Hematopoietic multipotent progenitor cell (in vitro differentiated cells): ENCODE results near the gene VPS13D. TPM values are rescaled to one million over a fixed set of nuclear protein-coding genes. Genes with fewer than 3 reads are reported as not detected.
"Not testable (repeated sequence)": the region's sequence is repeated elsewhere in the genome, so short reads cannot be mapped to it uniquely, and the experiment has no call there.

Source experiments
- DNase-seq, 3 donors: peaks; one replicate each; pipeline ENCODE4 v3.0.0-alpha.2; 2011 to 2015; ENCODE audit warnings: low read depth in 2 of 3, low spot score in 2 of 3
- total RNA-seq: library from RNA; depleted of rRNA; stranded (reverse); fragments of >200 nt; gene quantifications from one replicate; pipeline ENCODE4 v1.2.3, GENCODE V29; 2012

The VPS13D gene
- total RNA-seq, 1 donor, result 22.4 TPM

DNA sequence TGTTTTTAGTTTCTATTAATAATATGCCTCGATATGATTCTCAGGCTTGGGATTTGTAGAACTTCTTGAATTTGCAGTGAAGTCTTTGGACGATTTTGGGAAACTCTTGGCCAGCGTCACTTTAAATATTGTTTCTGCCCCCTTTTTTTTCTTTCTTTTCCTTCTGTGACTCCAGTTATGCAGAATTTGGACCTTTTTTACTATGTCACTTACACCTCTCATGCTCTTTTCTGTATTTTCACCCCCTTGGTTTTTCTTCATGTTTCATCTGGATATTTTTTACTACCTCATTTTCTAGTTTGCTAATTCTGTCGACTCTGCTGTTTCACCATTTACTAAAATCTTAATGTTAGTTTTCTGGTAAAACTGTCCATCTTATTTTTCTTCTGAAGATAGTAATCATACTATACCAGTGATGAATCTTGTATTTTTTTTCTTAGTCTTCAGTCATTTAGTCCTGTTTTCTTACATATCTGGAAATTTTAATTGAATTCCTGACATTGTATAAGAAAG, 214.6 kb downstream of the VPS13D start:
- DNase-seq, result no peak

DNA sequence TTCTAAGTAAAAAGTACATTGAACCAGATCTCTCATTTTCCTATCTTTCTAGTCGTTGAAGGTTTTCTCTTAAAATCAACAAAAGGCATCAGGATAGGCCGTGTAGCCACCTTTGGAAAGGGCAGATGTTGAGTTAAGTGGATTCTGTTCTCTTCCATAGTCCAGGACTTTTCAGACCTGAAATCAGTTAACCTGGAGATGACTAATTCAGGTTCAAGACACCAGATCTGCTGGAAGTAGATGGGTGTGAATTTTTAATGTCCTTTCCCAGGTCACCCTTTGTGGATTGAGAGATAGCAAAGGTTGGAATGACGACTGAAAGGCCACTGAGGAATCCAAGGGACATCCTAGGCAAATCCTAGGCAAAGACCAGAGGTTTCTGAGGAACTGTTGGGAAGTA, 215.4 kb downstream of the VPS13D start:
- no peak for DNase-seq

DNA sequence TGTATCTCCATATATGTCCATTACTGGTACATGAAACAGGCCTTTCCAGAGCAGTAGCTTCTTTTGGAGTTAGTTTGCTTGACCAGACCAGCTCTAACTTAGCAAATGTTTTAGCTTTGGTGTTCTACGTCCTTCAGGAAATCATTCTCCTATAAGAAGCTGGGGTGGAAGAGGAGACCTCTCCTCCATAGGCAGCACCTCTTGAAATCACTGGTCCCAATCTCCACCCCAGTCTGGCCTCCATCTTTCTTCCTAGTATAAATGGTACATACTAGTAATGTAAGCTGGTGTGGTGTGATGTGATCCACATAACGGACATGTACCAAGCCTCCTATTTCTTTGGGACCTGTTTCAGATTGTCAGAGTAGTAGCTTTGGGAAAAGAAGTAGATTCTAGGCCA, 216.8 kb downstream of the VPS13D start:
- no peak for DNase-seq

DNA sequence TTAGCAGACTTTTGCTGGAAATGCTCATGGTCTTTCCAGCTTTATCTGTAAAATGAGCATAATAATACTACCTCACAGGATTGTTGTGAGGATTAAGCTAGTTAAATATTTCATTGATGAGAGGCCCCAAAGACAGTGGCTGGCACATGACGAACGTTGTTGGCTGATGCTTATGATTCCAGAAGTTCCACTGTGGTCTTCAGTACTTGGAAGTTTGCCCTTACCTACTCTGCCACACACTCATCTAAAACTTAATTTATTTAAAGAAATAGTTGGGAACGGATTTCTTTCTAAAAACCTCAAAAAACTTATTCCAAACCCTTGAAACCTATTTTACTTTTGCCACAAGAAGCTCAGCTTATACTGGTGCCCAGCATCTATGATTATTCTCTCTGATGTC, 217.5 kb downstream of the VPS13D start:
- DNase-seq, result no peak

DNA sequence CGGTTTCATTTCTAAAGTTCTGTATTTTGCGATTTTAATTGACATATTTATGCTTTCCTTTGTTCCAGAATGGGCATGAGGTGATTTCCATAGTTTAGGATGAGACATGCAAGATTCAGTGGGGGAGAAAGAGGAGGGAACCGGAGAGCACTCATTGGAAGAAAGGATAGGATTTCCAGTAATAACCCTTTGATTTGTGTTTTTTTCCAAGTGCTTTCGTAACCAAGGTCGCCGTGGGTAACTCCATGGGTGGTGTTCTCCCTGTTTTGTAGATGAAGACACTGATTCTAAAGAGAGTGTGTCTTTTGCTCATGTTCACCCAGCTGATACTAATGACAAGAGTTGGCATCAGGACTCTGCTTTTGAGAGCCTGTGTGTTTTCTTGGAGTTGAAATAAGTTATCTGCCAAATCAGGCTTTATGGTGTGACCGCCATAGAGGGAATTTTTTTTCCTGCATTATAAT, 218.1 kb downstream of the VPS13D start:
- DNase-seq, result no peak

DNA sequence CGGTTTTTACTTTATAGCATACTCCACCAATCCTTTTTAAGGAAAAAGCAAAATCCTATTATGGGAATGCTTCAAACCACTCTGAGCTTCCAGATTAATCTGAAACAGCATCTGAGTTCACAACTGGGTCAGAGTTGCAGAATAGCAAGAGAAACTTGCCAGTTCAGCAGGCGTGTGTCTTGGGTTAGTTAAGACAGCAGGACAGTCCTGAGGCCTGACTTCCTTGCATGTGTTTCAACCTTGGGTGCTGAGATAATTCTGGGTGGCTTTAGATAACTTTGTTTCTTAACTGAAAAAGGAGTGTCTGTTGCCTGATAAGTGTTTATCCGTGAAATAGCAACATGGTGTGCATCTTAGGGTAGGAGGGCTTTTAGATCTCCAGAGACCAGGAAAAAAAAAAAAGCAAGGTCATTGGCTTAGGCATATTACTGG, 218.9 kb downstream of the VPS13D start:
- peak in 2 of 3 donors; percentile 33 to 37 for DNase-seq

DNA sequence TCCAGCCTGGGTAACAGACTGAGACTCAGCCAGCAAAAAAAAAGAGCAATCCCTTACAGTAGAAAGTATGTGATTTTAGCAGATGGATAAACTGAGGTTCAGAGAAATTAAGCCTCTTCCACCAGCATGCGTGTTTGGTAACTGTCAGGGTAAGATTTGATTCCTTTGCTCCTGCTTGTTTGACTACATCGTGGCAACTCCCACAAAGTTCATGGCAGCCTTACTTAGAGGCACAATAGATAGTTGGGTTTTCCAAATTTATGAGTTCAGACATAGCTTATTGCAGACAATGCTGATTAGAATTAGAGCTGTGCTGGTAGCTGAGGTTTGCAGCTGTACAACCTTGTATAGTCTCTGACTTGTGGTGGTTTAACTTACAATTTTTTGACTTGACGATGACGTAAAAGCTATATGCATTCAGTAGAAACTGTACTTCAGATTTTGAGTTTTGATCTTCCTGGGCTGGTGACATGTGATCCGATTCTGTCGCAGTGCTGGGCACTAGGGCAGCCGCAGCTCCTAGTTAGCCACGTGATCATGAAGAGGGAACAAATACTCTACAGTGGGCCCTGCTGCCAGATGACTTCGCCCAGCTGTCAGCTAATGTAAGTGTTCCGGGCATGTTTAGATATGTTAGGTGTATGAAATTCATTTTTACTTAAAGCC, 220.4 kb downstream of the VPS13D start:
- no peak for DNase-seq

DNA sequence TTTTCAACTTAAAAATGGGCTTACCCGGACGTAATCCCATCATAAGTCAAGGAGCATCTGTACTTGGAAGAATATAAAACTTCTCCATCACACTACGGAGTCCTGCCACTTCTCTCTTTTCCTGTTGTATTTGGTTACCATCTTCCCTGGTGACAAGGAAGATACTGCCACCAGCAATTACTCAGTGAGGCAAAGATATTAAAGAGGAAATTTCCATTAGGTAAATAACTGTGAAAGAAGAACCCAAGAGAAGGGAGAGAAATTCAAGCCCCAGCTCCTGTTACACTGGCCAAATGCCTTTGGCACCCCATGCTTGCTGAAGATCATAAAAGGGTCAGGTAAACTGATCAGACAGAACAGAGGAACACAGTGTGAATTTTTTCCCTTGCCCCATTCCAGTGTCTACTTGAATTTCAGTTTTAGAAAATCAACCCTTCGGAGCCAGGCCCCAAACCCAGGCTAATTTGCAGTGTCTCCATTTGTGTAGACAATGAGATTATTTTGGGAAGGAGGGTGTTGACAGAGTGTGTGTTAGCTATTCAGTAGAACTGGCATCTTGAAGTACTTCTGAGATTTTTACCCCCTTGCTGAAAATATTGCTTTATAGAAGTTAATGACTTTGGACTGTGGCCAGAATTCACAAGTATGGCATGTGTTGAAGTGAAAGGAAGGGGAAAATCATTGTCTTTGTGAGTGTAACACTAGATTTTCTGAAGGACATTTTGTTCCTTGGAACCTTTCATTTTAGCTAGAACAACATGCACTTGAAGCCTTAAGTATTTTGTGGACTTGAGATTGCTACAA, 221.1 kb downstream of the VPS13D start:
- no peak for DNase-seq

DNA sequence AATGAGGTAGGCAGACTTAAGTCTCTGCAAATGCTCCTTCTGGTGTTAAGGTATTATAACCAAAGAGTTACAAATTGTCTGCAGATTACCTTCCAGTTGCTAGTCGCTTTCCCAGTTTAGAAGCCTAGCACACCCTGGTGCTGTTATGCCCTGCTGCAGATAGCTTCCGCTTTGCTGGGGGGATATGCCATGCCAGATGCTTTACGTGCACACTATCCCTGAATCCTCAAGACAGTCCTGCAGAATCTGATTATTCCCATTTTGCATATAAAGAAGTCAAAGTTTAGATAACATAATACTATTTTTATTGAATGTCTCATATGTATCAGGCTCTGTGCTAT, 221.7 kb downstream of the VPS13D start:
- DNase-seq, result no peak

DNA sequence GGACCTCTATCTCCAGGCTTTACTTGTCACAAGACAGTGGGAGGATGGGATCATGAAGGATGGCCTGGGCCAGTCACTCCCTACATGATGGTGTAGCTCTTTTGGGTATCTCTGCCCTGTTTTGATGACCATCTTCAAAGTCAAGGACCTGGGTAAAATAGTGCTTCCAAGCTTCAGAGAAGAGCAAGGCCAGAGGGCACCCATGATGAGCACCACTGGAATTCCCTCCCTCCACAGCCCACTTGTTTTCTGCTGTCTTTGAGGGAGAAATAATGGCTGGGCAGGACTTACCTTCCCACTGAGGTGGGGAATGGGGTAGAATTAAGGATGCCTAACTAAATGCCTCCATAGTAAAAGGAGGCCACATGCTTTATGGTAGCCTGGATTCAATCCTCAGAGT, 222.4 kb downstream of the VPS13D start:
- no peak for DNase-seq

DNA sequence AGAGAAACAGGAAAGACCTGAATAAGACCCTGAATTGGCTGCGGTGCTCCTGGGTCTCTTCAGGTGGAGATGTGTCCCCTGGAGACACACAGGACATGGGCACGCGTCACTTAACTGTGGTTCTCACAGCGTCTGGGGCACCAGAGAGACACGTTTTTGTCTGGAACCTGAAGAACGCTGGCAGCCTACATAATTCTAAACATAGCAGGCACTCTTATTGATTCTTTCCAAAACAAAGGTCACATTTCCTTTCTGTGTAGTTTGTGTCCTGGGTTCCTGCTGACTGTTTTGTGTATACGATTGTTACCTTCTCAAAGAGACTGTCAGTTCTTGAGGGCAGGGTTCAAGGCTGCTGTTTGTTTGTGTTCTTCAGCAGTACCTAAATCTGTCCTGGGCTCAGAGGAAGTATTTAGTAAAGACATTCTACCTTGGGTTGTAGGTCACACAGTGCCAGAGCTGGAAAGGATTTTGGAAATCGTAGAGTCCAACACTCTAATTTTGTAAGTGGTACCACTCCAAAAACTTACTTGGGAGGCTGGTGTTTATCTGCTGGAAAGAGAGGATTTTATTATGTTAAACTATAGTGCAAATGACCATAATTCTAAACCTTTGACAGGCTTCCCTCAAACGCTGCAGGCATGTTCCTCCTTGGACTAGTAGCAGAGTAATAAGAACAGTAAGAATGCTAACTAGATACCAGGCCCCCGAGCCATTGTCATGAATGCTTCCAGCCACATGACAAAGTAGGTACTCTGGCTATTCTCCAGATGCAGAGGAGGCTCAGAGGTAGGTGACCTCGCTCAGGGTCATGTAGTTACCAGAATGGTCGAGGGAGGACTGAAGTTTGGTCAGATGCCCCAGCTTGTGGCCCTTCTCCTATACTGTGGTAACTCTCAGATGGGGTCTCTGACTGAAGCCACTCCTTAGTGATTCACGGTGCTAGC, 223.8 kb downstream of the VPS13D start:
- no peak for DNase-seq

DNA sequence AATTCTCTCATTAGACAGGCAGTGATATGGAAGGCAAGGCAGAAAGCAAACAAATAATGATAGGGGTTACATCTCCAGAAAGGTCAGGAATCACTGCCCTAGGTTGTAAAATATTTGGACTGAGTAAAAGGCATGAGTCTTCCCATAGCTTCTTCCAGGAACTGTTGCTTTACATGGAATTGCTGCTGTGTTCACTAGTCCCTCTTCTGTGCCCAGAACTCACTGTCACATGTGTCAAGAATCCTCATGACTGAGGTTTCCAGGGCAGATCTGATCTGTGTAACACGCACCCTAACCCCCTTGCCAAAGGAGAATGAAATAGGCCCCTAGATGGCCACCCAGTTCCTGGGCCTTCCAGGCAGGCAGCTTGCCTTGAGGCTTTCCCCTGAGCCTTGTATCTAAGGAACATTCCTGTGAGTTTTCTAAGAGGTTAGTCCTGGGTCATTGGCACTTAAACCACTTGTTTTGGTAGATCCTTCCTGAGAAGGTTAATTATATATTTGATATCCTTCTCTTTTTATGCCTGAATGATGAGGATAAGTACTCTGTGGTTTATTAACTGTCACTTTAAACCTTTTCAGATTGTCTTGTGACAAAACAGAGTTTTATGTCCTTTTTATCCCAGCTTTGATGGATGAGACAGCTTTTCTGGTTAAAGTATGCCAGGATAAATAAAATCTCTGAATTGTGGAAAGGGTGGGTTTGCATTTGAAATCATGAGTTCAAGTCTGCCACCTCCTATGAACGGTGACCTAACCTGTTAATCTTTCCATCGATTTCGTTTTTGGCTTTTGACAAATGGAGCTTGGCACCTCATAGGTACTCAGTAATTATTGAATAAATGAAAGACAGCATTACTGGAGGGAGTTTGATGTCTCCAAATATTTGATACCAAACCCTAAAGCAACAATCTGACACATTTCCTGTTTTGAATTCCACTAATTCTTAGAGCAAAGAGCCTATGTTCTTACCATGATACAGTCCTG, 224.9 kb downstream of the VPS13D start:
- no peak for DNase-seq

DNA sequence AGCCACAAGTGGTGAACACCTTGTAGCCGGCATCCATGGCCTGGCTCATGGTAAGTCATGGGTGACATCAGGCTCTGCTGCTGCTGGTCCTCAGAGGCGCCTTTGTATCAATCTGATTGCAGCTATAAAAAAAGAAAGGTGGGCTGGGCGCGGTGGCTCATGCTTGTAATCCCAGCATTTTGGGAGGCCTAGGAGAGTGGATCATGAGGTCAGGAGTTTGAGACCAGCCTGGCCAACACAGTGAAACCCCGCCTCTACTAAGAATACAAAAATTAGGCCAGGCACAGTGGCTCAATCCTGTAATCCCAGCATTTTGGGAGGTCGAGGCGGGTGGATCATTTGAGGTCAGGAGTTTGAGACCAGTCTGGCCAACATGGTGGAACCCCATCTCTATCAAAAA, 226.3 kb downstream of the VPS13D start:
- not testable (repeated sequence) for DNase-seq

DNA sequence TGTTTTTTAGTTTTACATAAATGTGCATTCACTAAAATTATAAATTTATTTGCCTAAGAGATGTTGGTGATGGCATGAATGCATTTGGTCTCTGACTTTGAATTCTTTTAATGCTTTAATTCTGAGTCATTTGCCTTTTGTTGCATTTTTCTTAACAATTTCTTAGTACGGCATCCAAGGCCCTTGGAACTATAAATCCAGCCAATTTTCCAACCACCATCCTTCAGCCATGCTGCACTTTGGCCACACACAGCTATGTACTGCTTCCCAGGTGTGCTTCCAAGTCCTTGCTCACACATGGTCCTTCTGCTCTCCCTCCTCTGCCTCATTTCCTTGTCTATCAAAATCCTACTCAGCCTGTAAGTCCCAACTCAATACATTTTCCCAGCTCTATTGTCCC, 227.1 kb downstream of the VPS13D start:
- no peak for DNase-seq

DNA sequence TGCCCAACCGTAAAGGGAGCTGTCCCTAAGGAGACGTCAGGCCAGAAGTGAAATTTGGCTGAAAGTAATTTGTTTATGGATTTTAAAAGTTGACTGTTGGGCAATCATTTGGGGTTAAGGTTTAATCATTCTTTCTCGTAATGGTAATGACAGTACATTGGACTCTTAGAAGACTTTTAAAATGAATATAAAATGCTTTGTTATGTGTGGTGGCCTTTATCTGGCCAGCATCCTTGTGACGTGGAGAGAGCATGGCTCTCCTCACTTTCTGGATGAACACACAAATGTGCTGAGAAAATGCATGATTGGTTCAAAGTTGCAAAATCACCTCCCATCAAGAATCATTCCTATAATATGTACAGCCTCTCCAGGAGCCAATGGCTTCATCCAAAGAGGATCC, 227.9 kb downstream of the VPS13D start:
- DNase-seq, result no peak

DNA sequence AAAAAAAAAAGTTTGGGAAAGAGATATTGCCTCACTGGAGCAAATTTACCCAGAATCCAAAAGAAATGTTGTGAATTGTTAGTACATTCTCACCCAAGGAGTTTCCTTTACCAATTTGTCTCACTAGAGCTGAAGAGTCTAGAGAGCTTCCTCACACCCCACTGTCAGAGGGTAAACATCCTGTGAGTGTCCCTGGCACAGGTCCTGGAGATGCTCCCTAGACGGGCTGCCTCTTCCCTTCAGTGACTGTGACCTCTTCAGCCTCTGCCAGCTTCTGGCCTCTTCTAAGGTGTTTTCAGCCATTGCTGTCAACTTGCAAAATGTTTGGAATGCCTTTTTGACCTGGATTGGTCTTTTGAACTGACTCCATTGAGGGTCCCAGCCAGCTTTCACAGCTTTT, 228.7 kb downstream of the VPS13D start:
- no peak for DNase-seq

DNA sequence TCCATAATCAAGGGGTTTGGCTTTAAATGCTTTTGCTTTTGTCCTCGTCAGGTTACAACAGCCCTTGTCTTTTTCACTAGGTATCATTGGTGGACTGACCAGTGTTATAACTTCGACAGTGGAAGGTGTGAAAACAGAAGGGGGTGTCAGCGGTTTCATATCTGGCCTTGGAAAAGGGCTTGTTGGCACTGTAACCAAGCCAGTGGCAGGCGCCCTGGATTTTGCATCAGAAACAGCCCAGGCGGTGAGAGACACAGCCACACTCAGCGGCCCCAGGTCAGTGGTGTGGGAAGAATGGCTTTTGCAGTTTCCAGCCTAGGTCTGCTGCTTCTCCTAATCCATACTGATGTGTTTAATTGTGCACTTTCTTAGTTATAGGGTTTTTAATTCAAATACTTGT, 230.3 kb downstream of the VPS13D start:
- DNase-seq, result no peak

DNA sequence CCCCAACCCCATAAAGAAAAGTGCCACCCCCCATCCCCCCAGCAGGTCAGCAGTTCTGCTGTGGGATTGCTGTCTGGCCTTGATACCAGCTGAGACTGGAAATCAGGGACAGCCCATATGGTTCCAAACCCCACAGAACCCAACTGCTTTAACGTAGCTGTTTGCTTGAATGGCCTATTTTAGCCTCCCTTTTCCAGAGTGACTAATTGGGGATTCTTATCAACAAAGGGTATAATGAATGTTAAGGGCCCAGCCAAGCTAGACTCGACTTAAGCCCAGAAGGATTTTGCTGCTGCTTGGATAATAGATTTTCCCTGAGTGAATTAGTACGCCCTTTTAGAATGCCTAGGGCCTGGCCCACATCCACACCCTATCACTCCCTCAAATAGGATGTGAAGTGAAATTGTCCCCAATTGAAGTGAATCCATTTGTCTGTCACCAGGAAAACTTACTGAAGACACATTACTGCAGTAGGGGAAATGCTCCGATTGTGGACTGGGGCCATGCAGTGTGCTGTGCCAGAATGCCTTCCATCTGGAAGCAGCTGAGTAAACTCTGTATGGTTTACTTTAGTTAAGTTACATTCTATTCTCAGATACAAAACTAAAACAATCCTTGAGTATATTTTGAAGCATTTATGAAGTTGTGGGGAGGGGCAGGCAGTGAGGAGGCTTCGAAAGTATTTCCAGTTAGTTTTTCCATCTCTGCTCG, 231.2 kb downstream of the VPS13D start:
- DNase-seq, result no peak

DNA sequence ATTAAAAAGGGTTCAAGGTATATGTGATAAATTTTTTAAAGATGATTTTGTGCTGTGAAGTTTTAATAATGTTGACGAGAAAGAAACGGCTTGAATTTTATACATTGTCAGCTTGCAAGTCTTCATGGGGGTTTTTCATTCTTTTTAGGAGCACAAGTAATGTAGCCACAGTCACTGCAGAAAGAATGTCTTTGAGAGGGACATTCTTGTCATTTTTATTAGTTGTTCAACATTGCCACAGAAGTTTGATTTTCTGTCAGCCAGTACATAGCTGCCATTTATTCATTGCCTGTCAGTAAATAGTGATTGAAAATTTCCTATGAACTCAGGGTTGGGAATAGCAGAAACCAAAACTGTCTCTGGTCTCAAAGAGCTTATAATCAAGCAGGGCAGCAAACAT, 231.9 kb downstream of the VPS13D start:
- DNase-seq, result no peak
